HepG2 (cell line): ENCODE data around the gene PXMP2. TPM values are rescaled to one million over a fixed set of nuclear protein-coding genes. Genes with fewer than 3 reads are reported as not detected.

Experiments used
- ATAC-seq: fragments of 200-7000 bp; cut with Tn5 transposase; 3 replicates; pipeline ENCODE4 v1.9.1; 2020; ENCODE audit warnings: mild to moderate bottlenecking, moderate library complexity
- BruUV-seq: library from RNA; stranded (reverse); fragments of 400-500 nt; replicated peaks from 2 replicates; lab custom pipeline; 2021; lab: Mats Ljungman, UMichigan
- CTCF ChIA-PET: fragments of 300-600 bp; formaldehyde crosslinking; extraction: SDS; loops from one replicate; lab custom pipeline; 2021; ENCODE audit warnings: low total read pairs, inconsistent platforms, low intra/inter-chr PET ratio; lab: Yijun Ruan, JAX
- POLR2A ChIA-PET: fragments of 350-600 bp; sonication (Branson Sonifier 250); formaldehyde crosslinking; loops from one replicate; lab custom pipeline; 2020; ENCODE audit warnings: antibody characterized with exemption, inconsistent platforms; lab: Yijun Ruan, JAX
- DNase-seq: peaks from one replicate; pipeline ENCODE4 v3.0.0-alpha.2; 2015; ENCODE audit warnings: low spot score
- FAIRE-seq: peaks from 3 replicates; lab custom pipeline; 2011; peaks lifted over from hg19 to GRCh38; lab: Jason Lieb, UNC
- H2AFZ ChIP-seq: one replicate; pipeline ENCODE4 v1.6.1; 2011; ENCODE audit warnings: low read length, inconsistent platforms
- H3K27ac ChIP-seq: fragments of 300-600 bp; 3 replicates; pipeline ENCODE4 v1.8.0; 2011; ENCODE audit warnings: mixed run types, mild to moderate bottlenecking, mixed read lengths, low read length, inconsistent platforms; ENCODE audit not compliant: insufficient read depth; ENCODE audit errors: extremely low read length
- H3K27me3 ChIP-seq, 2 experiments: fragments of 200-600 bp in 1 of 2; 2 replicates in 1 of 2; 3 replicates in 1 of 2; pipeline versions ENCODE4 v1.6.0 to v1.8.0; 2011; ENCODE audit warnings: low read length in 2 of 2, mild to moderate bottlenecking in 2 of 2, moderate library complexity in 2 of 2, inconsistent platforms in 1 of 2; ENCODE audit not compliant: insufficient read depth in 2 of 2, control insufficient read depth in 1 of 2
- H3K36me3 ChIP-seq, 2 experiments: fragments of 200-600 bp in 1 of 2; replicated peaks in 1 of 2; 2 replicates in 1 of 2; 3 replicates in 1 of 2; pipeline versions ENCODE4 v1.5.1 to v1.8.0; 2011; ENCODE audit warnings: low read length in 2 of 2, inconsistent platforms in 1 of 2; ENCODE audit not compliant: insufficient read depth in 2 of 2, control insufficient read depth in 1 of 2
- H3K4me1 ChIP-seq: 2 replicates; pipeline ENCODE4 v1.5.1; 2012; ENCODE audit warnings: low read length, inconsistent platforms; ENCODE audit not compliant: insufficient read depth
- H3K4me2 ChIP-seq: 2 replicates; pipeline ENCODE4 v1.6.0; 2011; ENCODE audit warnings: low read depth, low read length, inconsistent platforms
- H3K4me3 ChIP-seq, 3 experiments: fragments of 200-600 bp in 1 of 3; sonication (generic), shearing (Covaris generic) in 1 of 3; replicated peaks in 1 of 3; 2 replicates each; pipeline ENCODE4 v1.5.1; 2011 to 2016; ENCODE audit warnings: low read length in 3 of 3, inconsistent platforms in 2 of 3, low read depth in 2 of 3, mild to moderate bottlenecking in 2 of 3, control low read depth in 1 of 3, mixed read lengths in 1 of 3; ENCODE audit not compliant: insufficient read depth in 1 of 3
- H3K79me2 ChIP-seq: one replicate; pipeline ENCODE4 v1.6.1; 2011; ENCODE audit warnings: low read length, inconsistent platforms; ENCODE audit not compliant: insufficient read depth
- H3K9ac ChIP-seq: 2 replicates; pipeline ENCODE4 v1.6.0; 2011; ENCODE audit warnings: mild to moderate bottlenecking, low read depth, low read length, inconsistent platforms; ENCODE audit not compliant: insufficient read depth
- H3K9me3 ChIP-seq: 2 replicates; pipeline ENCODE4 v1.5.1; 2012; ENCODE audit warnings: mild to moderate bottlenecking, low read length
- H4K20me1 ChIP-seq: 2 replicates; pipeline ENCODE4 v1.6.0; 2011; ENCODE audit warnings: inconsistent platforms, mild to moderate bottlenecking, low read length, moderate library complexity; ENCODE audit not compliant: insufficient read depth
- AKAP8 ChIP-seq: sonication (generic); formaldehyde crosslinking; IDR thresholded peaks from 2 replicates; pipeline ENCODE4 v1.5.1; 2020; ENCODE audit warnings: mild to moderate bottlenecking, missing genetic modification reagents
- HNF4A ChIP-seq: sonication (generic); formaldehyde crosslinking; IDR thresholded peaks from 2 replicates; pipeline ENCODE4 v1.4.0; 2020; ENCODE audit warnings: missing genetic modification reagents
- KAT7 ChIP-seq: IDR thresholded peaks from 2 replicates; pipeline ENCODE4 v1.6.1; 2018; ENCODE audit warnings: borderline replicate concordance, missing compliant biosample characterization
- PHB2 ChIP-seq: fragments of 450-650 bp; IDR thresholded peaks from 2 replicates; pipeline ENCODE4 v1.6.1; 2018; ENCODE audit not compliant: partially characterized antibody
- POLR2AphosphoS2 ChIP-seq: IDR thresholded peaks from 2 replicates; pipeline ENCODE4 v1.6.1; 2011; ENCODE audit warnings: low read depth, low read length, improper control_type of control experiment
- RAD21 ChIP-seq: fragments of 450-650 bp; formaldehyde crosslinking; IDR thresholded peaks from 2 replicates; pipeline ENCODE4 v1.5.0; 2020; ENCODE audit warnings: mild to moderate bottlenecking
- SOX13 ChIP-seq, 3 experiments: fragments of 450-650 bp in 1 of 3; sonication (generic) in 1 of 3; formaldehyde crosslinking in 1 of 3; IDR thresholded peaks in 2 of 3; conservative IDR thresholded peaks in 1 of 3; 2 replicates each; pipeline versions ENCODE4 v1.5.0 to v1.6.1; 2016 to 2020; ENCODE audit warnings: antibody characterized with exemption in 1 of 3, mild to moderate bottlenecking in 1 of 3, missing compliant biosample characterization in 1 of 3, missing genetic modification reagents in 1 of 3, moderate library complexity in 1 of 3
- TARDBP ChIP-seq: sonication (generic); formaldehyde crosslinking; IDR thresholded peaks from 2 replicates; pipeline ENCODE4 v1.8.0; 2022; ENCODE audit warnings: mild to moderate bottlenecking, missing genetic modification reagents
- TEAD2 ChIP-seq: sonication (generic); formaldehyde crosslinking; IDR thresholded peaks from 2 replicates; pipeline ENCODE4 v1.9.0; 2021; ENCODE audit warnings: missing genetic modification reagents
- TOPORS ChIP-seq: sonication (generic); formaldehyde crosslinking; IDR thresholded peaks from 2 replicates; pipeline ENCODE4 v1.8.0; 2023; ENCODE audit warnings: mild to moderate bottlenecking, missing genetic modification reagents
- ZNF124 ChIP-seq: sonication (generic); formaldehyde crosslinking; IDR thresholded peaks from 2 replicates; pipeline ENCODE4 v1.4.0; 2020; ENCODE audit warnings: missing genetic modification reagents
- ZNF550 ChIP-seq: sonication (generic); formaldehyde crosslinking; IDR thresholded peaks from 2 replicates; pipeline ENCODE4 v1.4.0; 2020; ENCODE audit warnings: mild to moderate bottlenecking, missing genetic modification reagents, borderline replicate concordance
- ZNF629 ChIP-seq: sonication (generic); formaldehyde crosslinking; conservative IDR thresholded peaks from 2 replicates; pipeline ENCODE4 v1.5.0; 2020; ENCODE audit warnings: missing genetic modification reagents
- WGBS: methylation state at CpG from one replicate; pipeline ENCODE4 v1.1.6; 2017; ENCODE audit warnings: low lambda C conversion rate; 5-methylcytosine and 5-hydroxymethylcytosine counted together
- in situ Hi-C: cut with HindIII; loops from 2 replicates; pipeline ENCODE4 v1.10.0; 2017; ENCODE audit warnings: low pct_unique_long_range_greater_than_20kb; ENCODE audit not compliant: extremely low pct_ligation_motif_present
- intact Hi-C: fragments of 100-400 bp; cut with micrococcal nuclease; formaldehyde crosslinking; loops from one replicate; pipeline ENCODE4 v1.10.0; 2022; ENCODE audit not compliant: unreplicated experiment
- polyA plus RNA-seq, 8 experiments: library from polyadenylated mRNA; depleted of rRNA in 3 of 8; stranded (reverse) in 7 of 8; unstranded in 1 of 8; fragments of >200 nt; fragmentation: Illumina TruSeq in 4 of 8; extraction: Trizol in 4 of 8; gene quantifications; 2 replicates each; pipeline versions ENCODE4 v1.2.1 to v1.2.3, GENCODE V29; 2011 to 2016; ENCODE audit warnings: low read depth in 4 of 8, missing spikeins in 1 of 8, mixed read lengths in 1 of 8; ENCODE audit not compliant: insufficient read depth in 1 of 8
- total RNA-seq, 5 experiments: library from RNA; depleted of rRNA; stranded (reverse); fragments of >200 nt; fragmentation: Illumina TruSeq; extraction: Trizol; gene quantifications; 2 replicates each; pipeline ENCODE4 v1.2.3, GENCODE V29; 2016; ENCODE audit warnings: low read depth in 1 of 5
- TF ChIP-seq, protein P1 (sequence below): sonication (generic); formaldehyde crosslinking; IDR thresholded peaks from 2 replicates; pipeline ENCODE4 v1.9.0; 2022; ENCODE audit warnings: low read depth, missing genetic modification reagents
- TF ChIP-seq, protein P2 (sequence below): sonication (generic); formaldehyde crosslinking; IDR thresholded peaks from 2 replicates; pipeline ENCODE4 v1.5.0; 2020; ENCODE audit warnings: missing genetic modification reagents, mild to moderate bottlenecking, borderline replicate concordance
- TF ChIP-seq, protein P3 (sequence below): IDR thresholded peaks from 2 replicates; pipeline ENCODE4 v1.6.1; 2016; ENCODE audit warnings: missing biosample characterization, missing genetic modification reagents, low read depth
- TF ChIP-seq, protein P4 (sequence below): sonication (generic); formaldehyde crosslinking; IDR thresholded peaks from 2 replicates; pipeline ENCODE4 v1.4.0; 2020; ENCODE audit warnings: missing genetic modification reagents; ENCODE audit errors: not compliant biosample characterization
- TF ChIP-seq, protein P5 (sequence below): sonication (generic); formaldehyde crosslinking; IDR thresholded peaks from 2 replicates; pipeline ENCODE4 v1.9.0; 2021; ENCODE audit warnings: missing genetic modification reagents, borderline replicate concordance
- TF ChIP-seq, protein P6 (sequence below): fragments of 450-650 bp; IDR thresholded peaks from 2 replicates; pipeline ENCODE4 v1.6.1; 2017

Gene PXMP2
- total and polyA plus RNA-seq, 2 of the 13 experiments (the other 11 are each of a cell fraction or from before 2014, with no cell fraction given) = 25.5 to 42.9 TPM

DNA sequence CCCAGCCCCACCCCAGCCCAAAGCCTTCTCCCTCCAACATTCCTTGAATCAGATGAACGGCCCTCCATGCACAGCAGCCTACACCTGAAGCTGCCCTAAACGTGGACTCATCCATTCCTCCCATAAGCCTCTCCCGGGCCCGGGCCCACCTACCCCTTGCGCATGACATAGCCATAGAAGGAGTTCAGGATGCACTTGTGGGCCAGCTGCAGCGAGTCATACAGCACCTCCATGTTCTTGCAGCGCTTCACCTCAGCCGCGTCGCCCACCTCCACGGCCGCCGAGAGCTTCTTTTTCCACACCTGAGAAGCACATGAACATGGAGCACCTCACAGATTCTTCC lies 22.3 kb upstream of the PXMP2 start:
- H3K4me3 ChIP-seq = no peak overlapping the region
- H3K27ac ChIP-seq = no peak overlapping the region
- H3K4me1 ChIP-seq = no peaks in the 10 kb centered on the region
- no peaks in the 10 kb centered on the region for H3K79me2 ChIP-seq
- ATAC-seq (no peak), DNase-seq (no peak), FAIRE-seq (no peak)
- H3K27me3 ChIP-seq = no peaks in the 10 kb centered on the region
- no TSS peak for BruUV-seq
- no peaks in the 10 kb centered on the region for H3K9me3 ChIP-seq
- H3K36me3 ChIP-seq = peaks cover 40 to 88% of the 10 kb centered on the region in 2 experiments
- H3K4me2 ChIP-seq = no peak overlapping the region
- H2AFZ ChIP-seq = no peak overlapping the region
- ChIA-PET CTCF (no interaction called here), POLR2A (no interaction called here)
- intact Hi-C loops (no loop called here), in situ Hi-C loops (no loop called here)
- no peak for TF ChIP-seq AKAP8 (CRISPR knock-in tag)
- TF ChIP-seq ZNF124 (CRISPR knock-in tag) = no peak
- TF ChIP-seq, protein P1, sequence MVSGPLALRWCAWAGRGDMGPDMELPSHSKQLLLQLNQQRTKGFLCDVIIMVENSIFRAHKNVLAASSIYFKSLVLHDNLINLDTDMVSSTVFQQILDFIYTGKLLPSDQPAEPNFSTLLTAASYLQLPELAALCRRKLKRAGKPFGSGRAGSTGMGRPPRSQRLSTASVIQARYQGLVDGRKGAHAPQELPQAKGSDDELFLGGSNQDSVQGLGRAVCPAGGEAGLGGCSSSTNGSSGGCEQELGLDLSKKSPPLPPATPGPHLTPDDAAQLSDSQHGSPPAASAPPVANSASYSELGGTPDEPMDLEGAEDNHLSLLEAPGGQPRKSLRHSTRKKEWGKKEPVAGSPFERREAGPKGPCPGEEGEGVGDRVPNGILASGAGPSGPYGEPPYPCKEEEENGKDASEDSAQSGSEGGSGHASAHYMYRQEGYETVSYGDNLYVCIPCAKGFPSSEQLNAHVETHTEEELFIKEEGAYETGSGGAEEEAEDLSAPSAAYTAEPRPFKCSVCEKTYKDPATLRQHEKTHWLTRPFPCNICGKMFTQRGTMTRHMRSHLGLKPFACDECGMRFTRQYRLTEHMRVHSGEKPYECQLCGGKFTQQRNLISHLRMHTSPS = no peak
- TF ChIP-seq HNF4A = no peak
- TF ChIP-seq, protein P2, sequence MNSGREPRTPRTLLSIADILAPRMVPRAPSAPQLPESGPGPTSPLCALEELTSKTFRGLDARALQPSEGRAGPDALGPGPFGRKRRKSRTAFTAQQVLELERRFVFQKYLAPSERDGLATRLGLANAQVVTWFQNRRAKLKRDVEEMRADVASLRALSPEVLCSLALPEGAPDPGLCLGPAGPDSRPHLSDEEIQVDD = no peak
- TF ChIP-seq, protein P3, sequence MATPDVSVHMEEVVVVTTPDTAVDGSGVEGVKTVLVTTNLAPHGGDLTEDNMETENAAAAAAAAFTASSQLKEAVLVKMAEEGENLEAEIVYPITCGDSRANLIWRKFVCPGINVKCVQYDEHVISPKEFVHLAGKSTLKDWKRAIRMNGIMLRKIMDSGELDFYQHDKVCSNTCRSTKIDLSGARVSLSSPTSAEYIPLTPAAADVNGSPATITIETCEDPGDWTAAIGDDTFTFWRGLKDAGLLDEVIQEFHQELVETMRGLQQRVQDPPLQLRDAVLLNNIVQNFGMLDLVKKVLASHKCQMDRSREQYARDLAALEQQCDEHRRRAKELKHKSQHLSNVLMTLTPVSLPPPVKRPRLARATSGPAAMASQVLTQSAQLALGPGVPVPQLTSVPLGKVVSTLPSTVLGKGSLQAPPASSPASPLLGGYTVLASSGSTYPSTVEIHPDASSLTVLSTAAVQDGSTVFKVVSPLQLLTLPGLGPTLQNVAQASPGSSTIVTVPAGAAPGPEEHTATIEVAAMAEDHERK = no peak
- TF ChIP-seq RAD21 (CRISPR knock-in tag) = no peak
- TF ChIP-seq, protein P4, sequence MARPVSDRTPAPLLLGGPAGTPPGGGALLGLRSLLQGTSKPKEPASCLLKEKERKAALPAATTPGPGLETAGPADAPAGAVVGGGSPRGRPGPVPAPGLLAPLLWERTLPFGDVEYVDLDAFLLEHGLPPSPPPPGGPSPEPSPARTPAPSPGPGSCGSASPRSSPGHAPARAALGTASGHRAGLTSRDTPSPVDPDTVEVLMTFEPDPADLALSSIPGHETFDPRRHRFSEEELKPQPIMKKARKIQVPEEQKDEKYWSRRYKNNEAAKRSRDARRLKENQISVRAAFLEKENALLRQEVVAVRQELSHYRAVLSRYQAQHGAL (CRISPR knock-in tag) = no peak
- TF ChIP-seq, protein P5, sequence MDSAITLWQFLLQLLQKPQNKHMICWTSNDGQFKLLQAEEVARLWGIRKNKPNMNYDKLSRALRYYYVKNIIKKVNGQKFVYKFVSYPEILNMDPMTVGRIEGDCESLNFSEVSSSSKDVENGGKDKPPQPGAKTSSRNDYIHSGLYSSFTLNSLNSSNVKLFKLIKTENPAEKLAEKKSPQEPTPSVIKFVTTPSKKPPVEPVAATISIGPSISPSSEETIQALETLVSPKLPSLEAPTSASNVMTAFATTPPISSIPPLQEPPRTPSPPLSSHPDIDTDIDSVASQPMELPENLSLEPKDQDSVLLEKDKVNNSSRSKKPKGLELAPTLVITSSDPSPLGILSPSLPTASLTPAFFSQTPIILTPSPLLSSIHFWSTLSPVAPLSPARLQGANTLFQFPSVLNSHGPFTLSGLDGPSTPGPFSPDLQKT (CRISPR knock-in tag) = no peak
- TF ChIP-seq TARDBP = no peak
- TF ChIP-seq TEAD2 (CRISPR knock-in tag) = no peak
- no peak for TF ChIP-seq ZNF629 (CRISPR knock-in tag)
- TF ChIP-seq POLR2AphosphoS2 = no peak
- TF ChIP-seq TOPORS = no peak
- TF ChIP-seq ZNF550 (CRISPR knock-in tag) = no peak
- no peak for TF ChIP-seq PHB2
- TF ChIP-seq SOX13 (IDR thresholded peaks at IDR 0.05) = no peak
- no peak for TF ChIP-seq SOX13 (CRISPR knock-in tag; conservative IDR thresholded peaks at IDR 0.05 in 1 of 2, IDR thresholded peaks at IDR 0.05 in 1 of 2)
- no peak for TF ChIP-seq KAT7 (CRISPR knock-in tag)
- TF ChIP-seq, protein P6, sequence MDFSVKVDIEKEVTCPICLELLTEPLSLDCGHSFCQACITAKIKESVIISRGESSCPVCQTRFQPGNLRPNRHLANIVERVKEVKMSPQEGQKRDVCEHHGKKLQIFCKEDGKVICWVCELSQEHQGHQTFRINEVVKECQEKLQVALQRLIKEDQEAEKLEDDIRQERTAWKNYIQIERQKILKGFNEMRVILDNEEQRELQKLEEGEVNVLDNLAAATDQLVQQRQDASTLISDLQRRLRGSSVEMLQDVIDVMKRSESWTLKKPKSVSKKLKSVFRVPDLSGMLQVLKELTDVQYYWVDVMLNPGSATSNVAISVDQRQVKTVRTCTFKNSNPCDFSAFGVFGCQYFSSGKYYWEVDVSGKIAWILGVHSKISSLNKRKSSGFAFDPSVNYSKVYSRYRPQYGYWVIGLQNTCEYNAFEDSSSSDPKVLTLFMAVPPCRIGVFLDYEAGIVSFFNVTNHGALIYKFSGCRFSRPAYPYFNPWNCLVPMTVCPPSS = no peak
- no peaks in the 10 kb centered on the region for H4K20me1 ChIP-seq
- no peak overlapping the region for H3K9ac ChIP-seq
- WGBS = 97% methylated on average over 13 of the region's 13 CpGs
